Large intestine (tissue), 12 donors: ENCODE measurements around the gene UBQLNL. TPM values are rescaled to one million over a fixed set of nuclear protein-coding genes. Genes with fewer than 3 reads are reported as not detected.

Experiments used
- DNase-seq, 2 donors: peaks; one replicate each; pipeline versions ENCODE4 v3.0.0 to v3.0.0-alpha.2; 2013
- H3K27ac ChIP-seq: one replicate; pipeline ENCODE4 v1.5.1; 2013; ENCODE audit warnings: low read length
- H3K27me3 ChIP-seq: 2 replicates; pipeline ENCODE4 v1.6.1; 2013; ENCODE audit warnings: low read length; ENCODE audit not compliant: control insufficient read depth, insufficient read depth
- H3K36me3 ChIP-seq: 2 replicates; pipeline ENCODE4 v1.6.1; 2013; ENCODE audit warnings: low read length; ENCODE audit not compliant: control insufficient read depth, insufficient read depth
- H3K4me1 ChIP-seq: one replicate; pipeline ENCODE4 v1.6.1; 2013; ENCODE audit warnings: low read length; ENCODE audit not compliant: control insufficient read depth, insufficient read depth
- H3K4me3 ChIP-seq: one replicate; pipeline ENCODE4 v1.5.1; 2013; ENCODE audit warnings: low read length
- H3K9me3 ChIP-seq: one replicate; pipeline ENCODE4 v1.6.1; 2013; ENCODE audit warnings: mild to moderate bottlenecking, low read depth, low read length, moderate library complexity; ENCODE audit not compliant: control insufficient read depth
- WGBS: methylation state at CpG from one replicate; pipeline ENCODE4 v1.1.5; 2013; ENCODE audit warnings: low lambda C conversion rate; ENCODE audit not compliant: insufficient coverage; 5-methylcytosine and 5-hydroxymethylcytosine counted together
- long read RNA-seq, 11 donors: transcript quantifications; one replicate each; lab custom pipeline, GENCODE V29; 2026
- polyA plus RNA-seq: library from polyadenylated mRNA; unstranded; fragments of 120-200 nt; gene quantifications from one replicate; pipeline ENCODE4 v1.2.1, GENCODE V29; 2013

The UBQLNL gene
- 0.70 TPM for polyA plus RNA-seq
- long read RNA-seq, donor 1: 0 reads
- long read RNA-seq, donor 2: 0 reads
- long read RNA-seq, donor 3: 0 reads
- long read RNA-seq, donor 4: 0 reads
- long read RNA-seq, donor 5: 0 reads
- long read RNA-seq, donor 6: 0 reads
- long read RNA-seq, donor 7: 0 reads
- long read RNA-seq, donor 8: 0 reads
- long read RNA-seq, donor 9: 0 reads
- long read RNA-seq, donor 10, partial matches to known transcripts: 0 of 1 reads
- long read RNA-seq, donor 10, other reads (novel, unspliced or antisense): 0 of 1 reads
- long read RNA-seq, donor 11, partial matches to known transcripts: 0 of 1 reads
- long read RNA-seq, donor 11, other reads (novel, unspliced or antisense): 0 of 1 reads

- Histone ChIP-seq H3K9me3 (no peaks in the 10 kb centered on the region), H3K4me3 (no peak within 1 kb of the TSS), H3K4me1 (no peaks in the 10 kb centered on the region), H3K36me3 (no peaks in the 10 kb centered on the region), H3K27ac (no peak within 1 kb of the TSS), H3K27me3 (no peaks in the 10 kb centered on the region)
- WGBS: 100% methylated on average over 2 of the region's 2 CpGs
- DNase-seq: no peak
These were observed at the start of gene UBQLNL for GRCh38 chr11:5516599-5516998. Gene UBQLNL (minus strand): TSS chr11:5516699. CDS start chr11:5516441, 258 bp downstream.

GRCh38 chr11:5564259-5565019 is 47.9 kb upstream of the UBQLNL start:
- Histone ChIP-seq H3K9me3 (no peaks in the 10 kb centered on the region), H3K4me3 (no peak overlapping the region), H3K4me1 (no peaks in the 10 kb centered on the region), H3K36me3 (no peaks in the 10 kb centered on the region), H3K27ac (no peak overlapping the region), H3K27me3 (no peaks in the 10 kb centered on the region)
- DNase-seq: no peak
- 83% methylated on average over 1 of the region's 1 CpG for WGBS

- no peak overlapping the region for H3K27ac ChIP-seq
- H3K9me3 ChIP-seq: no peaks in the 10 kb centered on the region
- H3K27me3 ChIP-seq: no peaks in the 10 kb centered on the region
- no CpG with 5 or more reads among the region's 3 CpGs for WGBS
- H3K4me3 ChIP-seq: no peak overlapping the region
- no peaks in the 10 kb centered on the region for H3K36me3 ChIP-seq
- no peak for DNase-seq
- H3K4me1 ChIP-seq: no peaks in the 10 kb centered on the region
These were observed 41.3 kb upstream of the UBQLNL start for GRCh38 chr11:5557751-5558150.

- no peaks in the 10 kb centered on the region for H3K4me1 ChIP-seq
- H3K9me3 ChIP-seq: no peaks in the 10 kb centered on the region
- no peak overlapping the region for H3K27ac ChIP-seq
- DNase-seq: no peak
- no peaks in the 10 kb centered on the region for H3K36me3 ChIP-seq
- WGBS: no CpG with 5 or more reads among the region's 3 CpGs
- no peaks in the 10 kb centered on the region for H3K27me3 ChIP-seq
- H3K4me3 ChIP-seq: no peak overlapping the region
These were observed 40.2 kb upstream of the UBQLNL start for GRCh38 chr11:5556596-5557188.

- no peaks in the 10 kb centered on the region for H3K36me3 ChIP-seq
- H3K9me3 ChIP-seq: no peaks in the 10 kb centered on the region
- no peak overlapping the region for H3K27ac ChIP-seq
- H3K4me1 ChIP-seq: no peaks in the 10 kb centered on the region
- H3K4me3 ChIP-seq: no peak overlapping the region
- no peak for DNase-seq
- H3K27me3 ChIP-seq: no peaks in the 10 kb centered on the region
These were observed 36.8 kb upstream of the UBQLNL start for GRCh38 chr11:5553343-5553742.

GRCh38 chr11:5550440-5551095 is 34.1 kb upstream of the UBQLNL start:
- no peaks in the 10 kb centered on the region for H3K27me3 ChIP-seq
- H3K4me3 ChIP-seq: no peak overlapping the region
- H3K4me1 ChIP-seq: no peaks in the 10 kb centered on the region
- DNase-seq: no peak
- H3K27ac ChIP-seq: no peak overlapping the region
- WGBS: 90% methylated on average over 2 of the region's 5 CpGs
- H3K36me3 ChIP-seq: no peaks in the 10 kb centered on the region
- no peaks in the 10 kb centered on the region for H3K9me3 ChIP-seq

- no peak for DNase-seq
- no peaks in the 10 kb centered on the region for H3K9me3 ChIP-seq
- no peaks in the 10 kb centered on the region for H3K36me3 ChIP-seq
- no peaks in the 10 kb centered on the region for H3K27me3 ChIP-seq
- no peak within 1 kb of the TSS for H3K27ac ChIP-seq
- no CpG with 5 or more reads among the region's 1 CpG for WGBS
- H3K4me3 ChIP-seq: no peak within 1 kb of the TSS
- H3K4me1 ChIP-seq: no peaks in the 10 kb centered on the region
These were observed 31.9 kb upstream of the UBQLNL start, which contains the start of gene OR52H1 for GRCh38 chr11:5548440-5548839. Gene OR52H1 (minus strand): TSS chr11:5548540. CDS start chr11:5545505, 3,035 bp downstream.

- Histone ChIP-seq H3K4me3 (no peak overlapping the region), H3K9me3 (no peaks in the 10 kb centered on the region), H3K36me3 (no peaks in the 10 kb centered on the region), H3K27ac (no peak overlapping the region), H3K27me3 (no peaks in the 10 kb centered on the region), H3K4me1 (no peaks in the 10 kb centered on the region)
- no CpG with 5 or more reads among the region's 1 CpG for WGBS
- no peak for DNase-seq
These were observed 31.5 kb upstream of the UBQLNL start for GRCh38 chr11:5547982-5548381.

GRCh38 chr11:5546457-5546856 is 30.0 kb upstream of the UBQLNL start:
- Histone ChIP-seq H3K9me3 (no peaks in the 10 kb centered on the region), H3K27me3 (no peaks in the 10 kb centered on the region), H3K36me3 (no peaks in the 10 kb centered on the region), H3K27ac (no peak overlapping the region), H3K4me3 (no peak overlapping the region), H3K4me1 (no peaks in the 10 kb centered on the region)
- no peak for DNase-seq
- WGBS: 93% methylated on average over 3 of the region's 3 CpGs

GRCh38 chr11:5541427-5541826 is 24.9 kb upstream of the UBQLNL start:
- Histone ChIP-seq H3K27ac (no peak overlapping the region), H3K9me3 (no peaks in the 10 kb centered on the region), H3K36me3 (no peaks in the 10 kb centered on the region), H3K4me1 (no peaks in the 10 kb centered on the region), H3K4me3 (no peak overlapping the region), H3K27me3 (no peaks in the 10 kb centered on the region)
- DNase-seq: no peak
- WGBS: 13% methylated on average over 1 of the region's 1 CpG
